GM23338 (cell line): ENCODE measurements around the gene EGFR. TPM values are rescaled to one million over a fixed set of nuclear protein-coding genes. Genes with fewer than 3 reads are reported as not detected.

ENCODE experiments used
- ATAC-seq: fragments of 200-7000 bp; cut with Tn5 transposase; 3 replicates; pipeline ENCODE4 v1.9.1; 2020
- DNase-seq: peaks from one replicate; pipeline ENCODE4 v3.0.0-alpha.2; 2015; ENCODE audit warnings: low spot score
- H2AFZ ChIP-seq: fragments of 200-600 bp; sonication (generic); 2 replicates; pipeline ENCODE4 v1.8.0; 2016; ENCODE audit warnings: antibody characterized with exemption, mild to moderate bottlenecking, moderate library complexity
- H3F3A ChIP-seq: fragments of 200-600 bp; sonication (generic); replicated peaks from 2 replicates; pipeline ENCODE4 v1.8.0; 2017; ENCODE audit warnings: antibody characterized with exemption, mixed run types, low read depth
- H3K27ac ChIP-seq: fragments of 200-600 bp; sonication (generic); 2 replicates; pipeline ENCODE4 v1.6.1; 2016; ENCODE audit warnings: low read depth
- H3K27me3 ChIP-seq: fragments of 200-600 bp; sonication (generic); 2 replicates; pipeline ENCODE4 v1.8.0; 2016; ENCODE audit warnings: mild to moderate bottlenecking, mixed run types, moderate library complexity; ENCODE audit not compliant: insufficient read depth
- H3K36me3 ChIP-seq: fragments of 200-600 bp; sonication (generic); 2 replicates; pipeline ENCODE4 v1.8.0; 2016; ENCODE audit warnings: mild to moderate bottlenecking; ENCODE audit not compliant: insufficient read depth
- H3K4me1 ChIP-seq: fragments of 200-600 bp; sonication (generic); 2 replicates; pipeline ENCODE4 v1.8.0; 2016; ENCODE audit warnings: mild to moderate bottlenecking, moderate library complexity; ENCODE audit not compliant: insufficient read depth
- H3K4me2 ChIP-seq: fragments of 200-600 bp; sonication (generic); 2 replicates; pipeline ENCODE4 v1.7.1; 2017; ENCODE audit warnings: mixed run types
- H3K4me3 ChIP-seq: fragments of 200-600 bp; sonication (generic); 2 replicates; pipeline ENCODE4 v1.6.1; 2016; ENCODE audit warnings: mixed run types
- H3K79me2 ChIP-seq: fragments of 200-600 bp; sonication (generic); replicated peaks from 2 replicates; pipeline ENCODE4 v1.8.0; 2017; ENCODE audit warnings: mild to moderate bottlenecking; ENCODE audit not compliant: insufficient read depth
- H3K9me2 ChIP-seq: fragments of 200-600 bp; sonication (generic); 2 replicates; pipeline ENCODE4 v1.8.0; 2017; ENCODE audit not compliant: insufficient read depth
- H4K20me1 ChIP-seq: fragments of 200-600 bp; sonication (generic); replicated peaks from 2 replicates; pipeline ENCODE4 v1.8.0; 2017; ENCODE audit warnings: mild to moderate bottlenecking; ENCODE audit not compliant: insufficient read depth
- H3K27ac Mint-ChIP-seq: 2 replicates; pipeline ENCODE4 v1.8.0; 2020; ENCODE audit warnings: inconsistent platforms, mild to moderate bottlenecking, moderate library complexity, mixed read lengths
- H3K27me3 Mint-ChIP-seq: 3 replicates; pipeline ENCODE4 v1.8.0; 2022; ENCODE audit warnings: low read depth, mild to moderate bottlenecking, moderate library complexity, mixed read lengths, inconsistent platforms; ENCODE audit not compliant: insufficient read depth, poor library complexity
- H3K36me3 Mint-ChIP-seq: 3 replicates; pipeline ENCODE4 v1.8.0; 2021; ENCODE audit warnings: low read depth, mild to moderate bottlenecking, inconsistent platforms, moderate library complexity, mixed read lengths
- H3K4me1 Mint-ChIP-seq: 3 replicates; pipeline ENCODE4 v1.8.0; 2020; ENCODE audit warnings: mild to moderate bottlenecking, inconsistent platforms, mixed read lengths
- H3K4me3 Mint-ChIP-seq: 3 replicates; pipeline ENCODE4 v1.8.0; 2021; ENCODE audit warnings: moderate library complexity, mild to moderate bottlenecking, inconsistent platforms, mixed read lengths
- H3K9me3 Mint-ChIP-seq: 3 replicates; pipeline ENCODE4 v1.8.0; 2020; ENCODE audit warnings: moderate library complexity, mild to moderate bottlenecking, inconsistent platforms, mixed read lengths
- CTCF ChIP-seq, 2 experiments: fragments of 200-600 bp in 1 of 2; sonication (generic) in 1 of 2; conservative IDR thresholded peaks; 2 replicates each; pipeline versions ENCODE4 v1.5.1 to v1.6.1; 2016 to 2017; ENCODE audit warnings: antibody characterized with exemption in 2 of 2, low read depth in 2 of 2, mild to moderate bottlenecking in 2 of 2, moderate library complexity in 1 of 2
- ETS1 ChIP-seq: IDR thresholded peaks from 2 replicates; pipeline ENCODE4 v1.6.1; 2016; ENCODE audit warnings: antibody characterized with exemption
- EZH2phosphoT487 ChIP-seq: fragments of 200-600 bp; sonication (generic); IDR thresholded peaks from one replicate; pipeline ENCODE4 v1.8.1; 2018; ENCODE audit warnings: antibody characterized with exemption; ENCODE audit not compliant: unreplicated experiment
- NANOG ChIP-seq: IDR thresholded peaks from 2 replicates; pipeline ENCODE4 v1.6.1; 2016; ENCODE audit warnings: antibody characterized with exemption, borderline replicate concordance
- POLR2AphosphoS5 ChIP-seq: IDR thresholded peaks from 2 replicates; pipeline ENCODE4 v1.6.1; 2016; ENCODE audit warnings: antibody characterized with exemption, low read depth
- REST ChIP-seq: IDR thresholded peaks from one replicate; pipeline ENCODE4 v1.6.1; 2018; ENCODE audit warnings: antibody characterized with exemption; ENCODE audit not compliant: unreplicated experiment
- ZNF114 ChIP-seq: fragments of 250-450 bp; sonication (Bioruptor Pico); IDR thresholded peaks from 2 replicates; pipeline ENCODE4 v1.5.0; 2020; ENCODE audit warnings: mild to moderate bottlenecking, moderate library complexity
- polyA plus RNA-seq: library from polyadenylated mRNA; unstranded; fragments of >200 nt; fragmentation: Nextera tagmentation; extraction: Ambion mirVana; gene quantifications from 2 replicates; pipeline ENCODE4 v1.2.1, GENCODE V29; 2016
- total RNA-seq: library from RNA; depleted of rRNA; stranded (reverse); fragments of >200 nt; shearing (Covaris generic); gene quantifications from 2 replicates; pipeline ENCODE4 v1.2.3, GENCODE V29; 2014
- TF ChIP-seq, protein P1 (sequence below): fragments of 250-450 bp; sonication (Bioruptor Pico); IDR thresholded peaks from 2 replicates; pipeline ENCODE4 v1.5.0; 2020; ENCODE audit warnings: mild to moderate bottlenecking, moderate library complexity

The EGFR gene
- total and polyA plus RNA-seq, 2 experiments from 2014 or later, result 1.5 to 4.5 TPM

GRCh38 chr7:55032069-55032699 is 13.4 kb downstream of the EGFR start:
- Histone ChIP-seq H3K4me1 (no peaks in the 10 kb centered on the region), H3K4me2 (no peak overlapping the region), H3K27me3 (no peaks in the 10 kb centered on the region), H3F3A (no peaks in the 10 kb centered on the region), H3K27ac (no peak overlapping the region), H3K79me2 (no peaks in the 10 kb centered on the region), H3K9me2 (no peaks in the 10 kb centered on the region), H4K20me1 (no peaks in the 10 kb centered on the region), H2AFZ (no peak overlapping the region), H3K4me3 (no peak overlapping the region), H3K36me3 (no peaks in the 10 kb centered on the region)
- H3K4me1 Mint-ChIP-seq, result no peaks in the 10 kb centered on the region
- ATAC-seq, result no peak
- H3K4me3 Mint-ChIP-seq, result no peak overlapping the region
- no peak overlapping the region for H3K27ac Mint-ChIP-seq
- no peak for DNase-seq
- TF ChIP-seq ZNF114 (CRISPR knock-in tag) (no peak), NANOG (no peak), CTCF (conservative IDR thresholded peaks at IDR 0.05; ENCODE audit: low read depth in 2 of 2) (no peak), REST (no peak), ETS1 (no peak), POLR2AphosphoS5 (no peak)
- no peaks in the 10 kb centered on the region for H3K9me3 Mint-ChIP-seq
- H3K27me3 Mint-ChIP-seq, result no peaks in the 10 kb centered on the region
- no peaks in the 10 kb centered on the region for H3K36me3 Mint-ChIP-seq

DNA sequence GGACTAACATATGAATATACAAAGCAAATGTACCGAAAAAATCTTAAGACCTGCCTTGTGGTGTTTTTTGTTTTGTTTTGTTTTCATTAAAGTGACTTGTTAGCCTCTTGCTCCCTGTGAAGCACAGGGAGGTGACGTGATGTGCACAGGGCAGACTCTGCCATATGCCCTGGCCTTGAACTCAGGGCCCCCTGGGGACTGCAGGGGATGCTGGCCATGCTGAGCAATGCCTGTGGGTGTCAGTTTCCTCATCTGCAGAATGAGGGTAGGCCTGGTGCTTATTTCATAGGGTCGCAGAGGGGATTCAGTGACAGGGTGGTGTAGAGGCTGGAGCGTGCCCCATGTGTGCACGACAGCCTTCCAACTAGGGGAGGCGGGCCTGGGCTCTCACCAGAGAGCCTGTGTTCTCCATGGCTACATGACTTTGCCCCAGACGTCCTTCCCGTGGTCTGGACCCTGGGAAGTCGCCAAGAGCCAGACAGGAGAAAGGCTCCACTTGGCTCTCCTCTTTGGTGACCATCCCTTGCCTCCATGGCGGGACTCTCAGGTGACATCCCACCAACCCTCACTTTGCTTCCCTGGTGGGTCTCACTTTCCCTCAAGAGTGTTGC is 14.5 kb downstream of the EGFR start:
- H3K27ac Mint-ChIP-seq, result no peak overlapping the region
- Histone ChIP-seq H4K20me1 (no peaks in the 10 kb centered on the region), H3K4me2 (no peak overlapping the region), H3K79me2 (no peaks in the 10 kb centered on the region), H3K9me2 (no peaks in the 10 kb centered on the region), H3K27me3 (no peaks in the 10 kb centered on the region), H3K27ac (no peak overlapping the region), H3K36me3 (no peaks in the 10 kb centered on the region), H3F3A (no peaks in the 10 kb centered on the region), H3K4me3 (no peak overlapping the region), H3K4me1 (no peaks in the 10 kb centered on the region), H2AFZ (no peak overlapping the region)
- ATAC-seq, result no peak
- no peaks in the 10 kb centered on the region for H3K9me3 Mint-ChIP-seq
- no peak for DNase-seq
- H3K4me1 Mint-ChIP-seq, result no peaks in the 10 kb centered on the region
- H3K36me3 Mint-ChIP-seq, result no peaks in the 10 kb centered on the region
- no peak overlapping the region for H3K4me3 Mint-ChIP-seq
- H3K27me3 Mint-ChIP-seq, result no peaks in the 10 kb centered on the region
- no peak for TF ChIP-seq EZH2phosphoT487
- TF ChIP-seq NANOG, result no peak
- TF ChIP-seq, protein P1, sequence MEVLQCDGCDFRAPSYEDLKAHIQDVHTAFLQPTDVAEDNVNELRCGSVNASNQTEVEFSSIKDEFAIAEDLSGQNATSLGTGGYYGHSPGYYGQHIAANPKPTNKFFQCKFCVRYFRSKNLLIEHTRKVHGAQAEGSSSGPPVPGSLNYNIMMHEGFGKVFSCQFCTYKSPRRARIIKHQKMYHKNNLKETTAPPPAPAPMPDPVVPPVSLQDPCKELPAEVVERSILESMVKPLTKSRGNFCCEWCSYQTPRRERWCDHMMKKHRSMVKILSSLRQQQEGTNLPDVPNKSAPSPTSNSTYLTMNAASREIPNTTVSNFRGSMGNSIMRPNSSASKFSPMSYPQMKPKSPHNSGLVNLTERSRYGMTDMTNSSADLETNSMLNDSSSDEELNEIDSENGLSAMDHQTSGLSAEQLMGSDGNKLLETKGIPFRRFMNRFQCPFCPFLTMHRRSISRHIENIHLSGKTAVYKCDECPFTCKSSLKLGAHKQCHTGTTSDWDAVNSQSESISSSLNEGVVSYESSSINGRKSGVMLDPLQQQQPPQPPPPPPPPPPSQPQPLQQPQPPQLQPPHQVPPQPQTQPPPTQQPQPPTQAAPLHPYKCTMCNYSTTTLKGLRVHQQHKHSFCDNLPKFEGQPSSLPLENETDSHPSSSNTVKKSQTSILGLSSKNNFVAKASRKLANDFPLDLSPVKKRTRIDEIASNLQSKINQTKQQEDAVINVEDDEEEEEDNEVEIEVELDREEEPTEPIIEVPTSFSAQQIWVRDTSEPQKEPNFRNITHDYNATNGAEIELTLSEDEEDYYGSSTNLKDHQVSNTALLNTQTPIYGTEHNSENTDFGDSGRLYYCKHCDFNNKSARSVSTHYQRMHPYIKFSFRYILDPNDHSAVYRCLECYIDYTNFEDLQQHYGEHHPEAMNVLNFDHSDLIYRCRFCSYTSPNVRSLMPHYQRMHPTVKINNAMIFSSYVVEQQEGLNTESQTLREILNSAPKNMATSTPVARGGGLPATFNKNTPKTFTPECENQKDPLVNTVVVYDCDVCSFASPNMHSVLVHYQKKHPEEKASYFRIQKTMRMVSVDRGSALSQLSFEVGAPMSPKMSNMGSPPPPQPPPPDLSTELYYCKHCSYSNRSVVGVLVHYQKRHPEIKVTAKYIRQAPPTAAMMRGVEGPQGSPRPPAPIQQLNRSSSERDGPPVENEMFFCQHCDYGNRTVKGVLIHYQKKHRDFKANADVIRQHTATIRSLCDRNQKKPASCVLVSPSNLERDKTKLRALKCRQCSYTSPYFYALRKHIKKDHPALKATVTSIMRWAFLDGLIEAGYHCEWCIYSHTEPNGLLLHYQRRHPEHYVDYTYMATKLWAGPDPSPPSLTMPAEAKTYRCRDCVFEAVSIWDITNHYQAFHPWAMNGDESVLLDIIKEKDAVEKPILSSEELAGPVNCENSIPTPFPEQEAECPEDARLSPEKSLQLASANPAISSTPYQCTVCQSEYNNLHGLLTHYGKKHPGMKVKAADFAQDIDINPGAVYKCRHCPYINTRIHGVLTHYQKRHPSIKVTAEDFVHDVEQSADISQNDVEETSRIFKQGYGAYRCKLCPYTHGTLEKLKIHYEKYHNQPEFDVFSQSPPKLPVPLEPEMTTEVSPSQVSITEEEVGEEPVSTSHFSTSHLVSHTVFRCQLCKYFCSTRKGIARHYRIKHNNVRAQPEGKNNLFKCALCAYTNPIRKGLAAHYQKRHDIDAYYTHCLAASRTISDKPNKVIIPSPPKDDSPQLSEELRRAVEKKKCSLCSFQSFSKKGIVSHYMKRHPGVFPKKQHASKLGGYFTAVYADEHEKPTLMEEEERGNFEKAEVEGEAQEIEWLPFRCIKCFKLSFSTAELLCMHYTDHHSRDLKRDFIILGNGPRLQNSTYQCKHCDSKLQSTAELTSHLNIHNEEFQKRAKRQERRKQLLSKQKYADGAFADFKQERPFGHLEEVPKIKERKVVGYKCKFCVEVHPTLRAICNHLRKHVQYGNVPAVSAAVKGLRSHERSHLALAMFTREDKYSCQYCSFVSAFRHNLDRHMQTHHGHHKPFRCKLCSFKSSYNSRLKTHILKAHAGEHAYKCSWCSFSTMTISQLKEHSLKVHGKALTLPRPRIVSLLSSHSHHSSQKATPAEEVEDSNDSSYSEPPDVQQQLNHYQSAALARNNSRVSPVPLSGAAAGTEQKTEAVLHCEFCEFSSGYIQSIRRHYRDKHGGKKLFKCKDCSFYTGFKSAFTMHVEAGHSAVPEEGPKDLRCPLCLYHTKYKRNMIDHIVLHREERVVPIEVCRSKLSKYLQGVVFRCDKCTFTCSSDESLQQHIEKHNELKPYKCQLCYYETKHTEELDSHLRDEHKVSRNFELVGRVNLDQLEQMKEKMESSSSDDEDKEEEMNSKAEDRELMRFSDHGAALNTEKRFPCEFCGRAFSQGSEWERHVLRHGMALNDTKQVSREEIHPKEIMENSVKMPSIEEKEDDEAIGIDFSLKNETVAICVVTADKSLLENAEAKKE (CRISPR knock-in tag), result no peak
